Fibroblast of skin of left quadriceps (primary cell): Measurements from ENCODE around the gene GAS7.

Source experiments
- DNase-seq, 2 experiments: peaks; one replicate each; pipeline ENCODE4 v3.0.0-alpha.2; 2013; ENCODE audit warnings: low read depth in 2 of 2

GAS7 gene

GRCh38 chr17:9894231-9894630 lies 304.2 kb downstream of the GAS7 start:
- no peak for DNase-seq

GRCh38 chr17:9893411-9894012 lies 304.9 kb downstream of the GAS7 start:
- peak; percentile 66 to 74 for DNase-seq

GRCh38 chr17:9890124-9890523 lies 308.3 kb downstream of the GAS7 start:
- no peak for DNase-seq

GRCh38 chr17:9887508-9887907 lies 310.9 kb downstream of the GAS7 start:
- no peak for DNase-seq

GRCh38 chr17:9886141-9886930 lies 312.1 kb downstream of the GAS7 start:
- DNase-seq: no peak

- no peak for DNase-seq
Observed at GRCh38 chr17:9883451-9883850, 315.0 kb downstream of the GAS7 start.

- DNase-seq: no peak
Observed at GRCh38 chr17:9880582-9880999, 317.8 kb downstream of the GAS7 start.

- DNase-seq: no peak
Observed at GRCh38 chr17:9878786-9879525, 319.4 kb downstream of the GAS7 start.

- DNase-seq: no peak
Observed at GRCh38 chr17:9878356-9878755, 320.1 kb downstream of the GAS7 start.

- DNase-seq: no peak
Observed at GRCh38 chr17:9875441-9875840, 323.0 kb downstream of the GAS7 start.

- no peak for DNase-seq
Observed at GRCh38 chr17:9874722-9875121, 323.7 kb downstream of the GAS7 start.

GRCh38 chr17:9872852-9873251 lies 325.6 kb downstream of the GAS7 start:
- no peak for DNase-seq

- DNase-seq: no peak
Observed at GRCh38 chr17:9868552-9868951, 329.9 kb downstream of the GAS7 start.

- DNase-seq: no peak
Observed at GRCh38 chr17:9865586-9865985, 332.8 kb downstream of the GAS7 start.

- DNase-seq: no peak
Observed at GRCh38 chr17:9862949-9863348, 335.5 kb downstream of the GAS7 start.

GRCh38 chr17:9862220-9862619 lies 336.2 kb downstream of the GAS7 start:
- no peak for DNase-seq

- no peak for DNase-seq
Observed at GRCh38 chr17:9860851-9861250, 337.6 kb downstream of the GAS7 start.
